ENCODE results near the gene TCP11L2.
A peak's percentile ranks its signal among the peaks of the same experiment; 100 is the strongest.
"Not testable (repeated sequence)": the region's sequence is repeated elsewhere in the genome, so short reads cannot be mapped to it uniquely, and the experiment has no call there.

Gene TCP11L2

GRCh38 chr12:106284358-106285105, 18.0 kb upstream of the TCP11L2 start:
- DNase-seq = no peak

DNA sequence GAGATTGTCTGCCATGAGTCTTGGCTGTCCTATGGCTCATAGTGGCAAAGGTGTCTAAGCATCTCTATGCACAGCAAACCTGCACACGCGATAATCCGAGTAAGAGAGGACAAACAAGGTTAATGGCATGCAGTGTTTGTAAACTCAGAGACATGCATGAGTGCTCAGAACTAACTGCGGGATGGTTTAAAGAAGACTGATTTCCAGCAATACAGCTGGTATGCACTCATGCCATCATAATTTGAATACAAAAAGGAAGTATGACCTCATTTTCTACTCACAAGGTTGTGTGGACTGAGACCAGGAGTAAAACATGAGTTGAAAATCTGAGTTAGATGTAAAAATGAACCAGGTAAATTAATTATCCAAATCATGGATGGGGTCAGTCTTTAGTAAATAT, 16.6 kb upstream of the TCP11L2 start:
- no peak for DNase-seq

GRCh38 chr12:106286576-106287162, 15.9 kb upstream of the TCP11L2 start:
- DNase-seq = not testable (repeated sequence)

- DNase-seq = no peak
These were observed 15.2 kb upstream of the TCP11L2 start for GRCh38 chr12:106287364-106287763.

- DNase-seq = no peak
These were observed 14.4 kb upstream of the TCP11L2 start for GRCh38 chr12:106288101-106288493.

- no peak for DNase-seq
These were observed 13.9 kb upstream of the TCP11L2 start for GRCh38 chr12:106288494-106289195.

- DNase-seq = no peak
These were observed 13.3 kb upstream of the TCP11L2 start for GRCh38 chr12:106289196-106289681.

GRCh38 chr12:106290666-106291065, 11.9 kb upstream of the TCP11L2 start:
- no peak for DNase-seq

- DNase-seq = no peak
These were observed 11.2 kb upstream of the TCP11L2 start for GRCh38 chr12:106291342-106291741.

- DNase-seq = no peak
These were observed 10.2 kb upstream of the TCP11L2 start for GRCh38 chr12:106292339-106292738.

GRCh38 chr12:106296179-106296877, 6.2 kb upstream of the TCP11L2 start:
- no peak for DNase-seq

GRCh38 chr12:106297075-106297474, 5.5 kb upstream of the TCP11L2 start:
- DNase-seq = no peak

GRCh38 chr12:106297681-106298080, 4.9 kb upstream of the TCP11L2 start:
- DNase-seq = no peak

- no peak for DNase-seq
These were observed 3.2 kb upstream of the TCP11L2 start for GRCh38 chr12:106299202-106299774.

- DNase-seq = no peak
These were observed 1.8 kb upstream of the TCP11L2 start for GRCh38 chr12:106300761-106301160.

DNA sequence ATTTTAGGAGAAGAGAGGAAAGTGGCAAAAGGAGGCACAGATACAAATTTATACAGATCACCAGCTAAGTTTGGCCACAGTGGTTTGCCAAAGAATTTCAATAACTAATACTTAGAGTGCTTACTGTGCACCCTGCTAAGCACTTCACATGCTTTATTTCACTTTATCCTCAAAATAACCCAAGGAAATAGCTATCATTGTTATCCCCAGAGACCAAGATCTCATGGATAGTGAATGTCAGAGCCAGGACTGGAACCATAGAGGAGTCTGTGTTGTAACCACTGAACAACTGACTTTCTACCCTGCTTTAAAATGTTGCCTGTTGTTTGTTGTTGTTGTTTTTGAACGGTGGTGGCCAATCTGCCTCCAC, 1.3 kb upstream of the TCP11L2 start:
- no peak for DNase-seq

DNA sequence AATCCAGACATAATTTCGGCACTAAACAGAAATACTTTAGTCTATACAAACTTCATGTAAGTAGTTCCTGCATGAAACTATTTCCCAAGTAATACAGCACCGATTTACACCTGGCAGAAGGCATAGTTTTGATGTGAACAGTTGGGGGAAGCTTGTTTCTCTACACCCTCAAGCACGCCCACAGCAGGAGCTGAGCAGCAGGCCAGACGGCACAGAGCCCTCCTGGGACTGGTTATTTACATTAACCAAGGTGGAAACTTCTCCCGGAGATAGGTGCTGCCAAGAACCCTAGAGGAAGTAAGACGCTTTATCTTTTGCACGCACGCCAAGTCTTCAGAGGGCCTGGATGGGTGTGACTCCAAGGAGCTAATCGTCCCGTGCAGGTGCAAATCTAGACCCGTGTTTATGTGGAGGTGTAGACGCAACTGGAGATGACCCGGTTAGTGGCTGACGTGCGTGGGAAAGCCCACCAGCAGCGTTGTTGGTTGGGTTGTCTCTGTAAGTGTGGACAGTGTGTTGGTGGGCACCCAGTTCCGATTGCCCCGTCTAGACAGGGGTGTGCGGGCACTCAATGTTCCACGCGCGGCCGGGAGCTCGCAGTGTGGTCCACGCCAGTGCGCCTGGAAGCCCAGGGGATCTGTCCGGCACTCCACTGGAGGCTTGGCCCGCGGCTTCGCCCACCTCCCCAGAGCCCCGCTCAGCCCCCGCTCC, 767 bp upstream of the TCP11L2 start:
- DNase-seq = peak; percentile 66

GRCh38 chr12:106303202-106303820, 778 bp downstream of the TCP11L2 start:
- DNase-seq = peak; percentile 88

DNA sequence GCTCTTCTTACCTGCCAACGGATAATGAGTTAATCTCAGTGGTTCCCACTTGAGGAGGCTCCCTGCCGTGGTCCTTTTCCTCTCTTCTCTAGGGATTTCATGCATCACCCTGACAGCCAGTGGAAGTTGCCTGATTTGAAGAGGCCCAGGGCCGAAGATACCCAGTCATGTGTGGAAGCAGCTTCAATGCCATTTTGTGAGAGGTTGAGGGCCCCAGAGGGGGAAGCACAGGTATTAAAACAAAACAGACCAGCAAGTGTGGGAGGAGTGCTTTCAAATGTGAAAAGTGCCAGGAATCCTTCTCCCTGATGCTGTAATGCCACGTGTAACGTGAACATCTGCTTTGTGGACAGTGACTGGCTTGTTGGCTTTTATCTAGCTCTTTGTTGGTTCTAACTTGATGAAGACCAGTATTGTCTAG, 1.5 kb downstream of the TCP11L2 start:
- DNase-seq = no peak

DNA sequence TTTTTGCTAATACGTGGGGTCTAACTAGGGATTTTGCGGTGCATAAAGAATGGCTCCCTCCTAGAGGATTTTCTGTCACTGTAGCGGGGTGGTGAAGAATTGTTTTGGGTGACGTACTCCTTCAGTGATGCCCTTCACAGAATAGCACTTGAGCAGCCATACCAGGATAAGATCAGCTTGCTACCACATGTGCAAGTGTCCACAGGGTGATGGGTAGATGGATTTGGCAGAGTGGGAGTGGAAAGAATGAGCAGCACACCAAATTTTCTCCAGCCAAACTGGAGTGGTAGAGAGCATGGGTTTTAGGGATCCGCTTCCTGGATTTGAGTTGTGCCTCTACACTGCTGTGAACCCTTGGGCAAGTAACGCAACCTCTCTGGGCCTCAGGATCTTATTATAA, 2.3 kb downstream of the TCP11L2 start:
- DNase-seq = no peak

- no peak for DNase-seq
These were observed 2.8 kb downstream of the TCP11L2 start for GRCh38 chr12:106305376-106305775.

GRCh38 chr12:106307181-106307580, 4.6 kb downstream of the TCP11L2 start:
- DNase-seq = no peak

Measured in activated gamma-delta T cell treated with Interleukin-2 at 50 U/mL for 16 hours (primary cell).